Right lobe of liver (tissue), 4 donors: Measurements from ENCODE around the gene NTN1.

Experiments used
- POLR2A ChIP-seq: fragments of 450-650 bp; IDR thresholded peaks from one replicate; pipeline ENCODE4 v1.6.1; 2017; ENCODE audit warnings: antibody characterized with exemption, mild to moderate bottlenecking
- TF ChIP-seq, protein P1 (sequence below), 4 donors: fragments of 200-600 bp in 3 of 4; fragments of 450-650 bp in 1 of 4; IDR thresholded peaks; one replicate each; pipeline versions ENCODE4 v1.5.1 to v1.8.0; 2016 to 2022; ENCODE audit warnings: antibody characterized with exemption in 4 of 4, mild to moderate bottlenecking in 2 of 4
- donor health status: DM: no; HTN: no; CAD: no.
- donor health status: DM: no; HTN: no; CAD: no.
- donor health status: DM: no; HTN: yes; CAD: no.

DNA sequence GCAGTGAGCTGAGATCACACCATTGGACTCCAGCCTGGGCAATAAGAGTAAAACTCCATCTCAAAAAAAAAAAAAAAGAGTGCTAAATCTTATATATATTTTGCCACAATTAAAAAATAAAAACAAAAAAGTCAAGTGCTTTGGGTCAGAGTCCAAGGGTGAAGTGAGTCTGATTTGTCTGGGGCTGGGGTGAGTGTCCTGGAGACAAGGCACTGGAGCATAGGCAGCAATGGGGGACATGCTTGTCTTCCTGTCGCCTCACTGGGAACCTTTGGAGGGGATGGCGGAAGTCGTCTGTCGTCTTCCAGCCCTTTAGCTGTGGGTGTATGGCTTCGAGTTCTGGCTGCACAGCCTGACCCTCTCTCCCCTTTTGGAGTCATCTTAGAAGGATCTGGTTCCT, 167.1 kb downstream of the NTN1 start:
- TF ChIP-seq, protein P1, sequence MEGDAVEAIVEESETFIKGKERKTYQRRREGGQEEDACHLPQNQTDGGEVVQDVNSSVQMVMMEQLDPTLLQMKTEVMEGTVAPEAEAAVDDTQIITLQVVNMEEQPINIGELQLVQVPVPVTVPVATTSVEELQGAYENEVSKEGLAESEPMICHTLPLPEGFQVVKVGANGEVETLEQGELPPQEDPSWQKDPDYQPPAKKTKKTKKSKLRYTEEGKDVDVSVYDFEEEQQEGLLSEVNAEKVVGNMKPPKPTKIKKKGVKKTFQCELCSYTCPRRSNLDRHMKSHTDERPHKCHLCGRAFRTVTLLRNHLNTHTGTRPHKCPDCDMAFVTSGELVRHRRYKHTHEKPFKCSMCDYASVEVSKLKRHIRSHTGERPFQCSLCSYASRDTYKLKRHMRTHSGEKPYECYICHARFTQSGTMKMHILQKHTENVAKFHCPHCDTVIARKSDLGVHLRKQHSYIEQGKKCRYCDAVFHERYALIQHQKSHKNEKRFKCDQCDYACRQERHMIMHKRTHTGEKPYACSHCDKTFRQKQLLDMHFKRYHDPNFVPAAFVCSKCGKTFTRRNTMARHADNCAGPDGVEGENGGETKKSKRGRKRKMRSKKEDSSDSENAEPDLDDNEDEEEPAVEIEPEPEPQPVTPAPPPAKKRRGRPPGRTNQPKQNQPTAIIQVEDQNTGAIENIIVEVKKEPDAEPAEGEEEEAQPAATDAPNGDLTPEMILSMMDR (IDR thresholded peaks at IDR 0.05): no peak
- no peak for TF ChIP-seq POLR2A
